HG02885 (cell line): ENCODE data around the gene DIPK1A.
"Not testable (repeated sequence)": the region's sequence is repeated elsewhere in the genome, so short reads cannot be mapped to it uniquely, and the experiment has no call there.

Experiments
- ATAC-seq: cut with Tn5 transposase; IDR thresholded peaks from one replicate; pipeline ENCODE4 v1.9.1; 2021; ENCODE audit warnings: mild to moderate bottlenecking; ENCODE audit not compliant: unreplicated experiment, poor library complexity

DIPK1A gene

DNA sequence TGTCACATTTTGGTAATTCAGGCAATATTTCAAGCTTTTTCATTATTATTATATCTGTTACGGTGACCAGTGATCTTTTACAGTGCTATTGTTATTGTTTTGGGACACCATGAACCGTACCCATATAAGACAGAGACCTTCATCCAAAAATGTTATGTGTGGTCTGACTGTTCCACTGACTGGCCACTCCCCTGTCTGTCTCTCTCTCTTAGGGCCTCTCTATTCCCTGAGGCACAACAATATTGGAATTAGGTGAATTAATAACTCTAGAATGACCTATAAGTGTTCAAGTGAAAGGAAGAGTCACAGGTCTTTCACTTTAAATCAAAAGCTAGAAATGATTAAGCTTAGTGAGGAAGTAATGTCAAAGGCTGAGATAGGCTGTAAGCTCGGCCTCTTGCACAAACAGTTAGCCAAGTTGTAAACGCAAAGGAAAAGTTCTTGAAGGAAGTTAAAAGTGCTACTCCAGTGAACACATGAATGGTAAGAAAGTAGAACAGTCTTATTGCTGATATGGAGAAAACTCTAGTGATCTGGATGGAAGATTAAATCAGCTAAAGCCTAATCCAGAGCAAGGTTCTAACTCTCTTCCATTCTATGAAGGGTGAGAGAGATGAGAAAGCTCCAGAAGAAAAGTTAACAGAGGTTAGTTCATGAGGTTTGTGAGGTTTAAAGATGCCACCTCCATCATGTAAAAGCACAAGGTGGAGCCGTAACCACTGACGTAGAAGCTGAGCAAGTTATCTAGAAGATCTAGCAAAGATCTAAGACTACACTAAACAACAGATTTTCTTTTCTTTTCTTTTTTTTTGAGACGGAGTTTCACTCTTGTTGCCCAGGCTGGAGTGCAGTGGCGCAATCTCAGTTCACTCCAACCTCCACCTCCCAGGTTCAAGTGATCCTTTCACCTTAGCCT is 19.7 kb upstream of the DIPK1A start:
- ATAC-seq: peak; percentile 59

DNA sequence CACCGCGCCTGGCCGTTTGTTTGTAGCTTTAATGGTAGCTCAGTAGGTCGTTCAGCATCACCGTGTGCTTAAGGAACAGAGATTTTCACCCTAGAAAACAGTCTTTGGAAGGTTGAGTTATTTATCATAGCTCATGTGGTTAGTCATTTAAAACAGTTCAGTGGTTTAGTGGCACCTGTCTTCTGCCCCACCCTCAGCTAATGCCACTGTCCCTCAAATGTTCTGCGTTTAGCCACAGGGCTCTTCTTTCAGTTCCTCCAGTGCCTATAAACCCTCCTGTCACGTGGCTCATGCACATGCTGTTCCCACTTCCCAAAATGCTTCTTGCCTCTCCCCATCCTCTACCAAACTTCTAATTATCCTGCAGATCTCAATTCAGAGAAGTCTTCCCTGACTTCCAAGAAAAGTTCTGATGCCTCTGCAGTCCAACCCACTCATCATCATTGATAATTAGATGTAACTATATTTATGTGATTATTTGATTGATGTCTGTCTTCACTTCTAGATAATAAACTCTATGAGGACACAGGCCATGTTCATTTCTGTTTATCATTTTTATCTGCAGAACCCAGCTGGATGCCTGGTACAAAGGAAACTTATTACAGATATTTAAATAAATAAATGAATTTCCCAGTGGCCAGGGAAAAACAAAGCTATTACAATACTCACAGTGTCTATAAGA is 14.4 kb upstream of the DIPK1A start:
- ATAC-seq: peak; percentile 81

DNA sequence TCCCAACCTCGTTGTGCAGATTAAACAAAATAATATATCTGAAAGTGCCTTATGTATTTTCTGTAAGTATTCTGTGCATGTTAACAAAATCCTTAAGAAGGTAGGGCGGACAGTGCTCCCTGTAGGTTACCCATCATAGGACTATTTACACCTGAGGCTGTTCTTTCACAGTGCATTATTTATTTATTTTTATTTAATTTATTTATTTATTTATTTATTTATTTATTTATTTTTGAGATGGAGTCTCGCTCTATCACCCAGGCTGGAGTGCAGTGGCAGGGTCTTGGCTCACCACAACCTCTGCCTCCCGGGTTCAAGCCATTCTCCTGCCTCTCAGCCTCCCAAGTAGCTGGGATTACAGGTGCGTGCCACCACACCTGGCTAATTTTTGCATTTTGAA is 12.8 kb upstream of the DIPK1A start:
- ATAC-seq: not testable (repeated sequence)

DNA sequence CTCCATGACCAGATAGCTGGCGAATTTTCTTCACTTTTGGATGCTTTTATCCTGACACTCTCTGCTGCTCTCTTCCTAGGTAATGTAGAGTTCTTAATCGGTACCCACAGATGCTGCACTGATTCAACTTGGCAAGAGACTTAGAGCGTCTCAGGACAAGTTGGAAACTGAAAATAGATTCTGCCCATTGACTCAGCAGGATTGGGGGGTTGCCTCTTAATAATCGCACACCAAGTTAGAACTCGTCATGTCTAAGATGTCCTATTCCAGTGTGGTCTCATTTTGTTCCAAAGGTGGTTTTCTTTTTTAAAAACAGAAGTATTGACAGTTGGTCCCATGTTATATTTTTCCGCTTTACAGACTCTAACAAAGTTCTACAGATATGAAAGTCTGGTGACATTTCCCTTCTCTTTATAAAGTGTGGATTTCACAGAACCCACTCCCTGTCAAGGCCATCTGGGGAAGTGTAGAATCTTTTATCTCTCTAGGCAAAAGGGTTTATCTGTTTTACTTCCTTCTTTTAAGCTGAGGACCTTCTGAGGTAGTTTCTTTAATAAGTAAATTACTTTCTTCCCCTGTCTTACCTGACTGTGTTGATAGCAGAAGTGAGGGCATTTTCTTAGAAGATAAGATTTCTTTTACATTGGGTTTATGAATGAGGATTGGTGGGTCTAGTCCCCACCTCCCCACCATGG is 12.1 kb upstream of the DIPK1A start:
- no peak for ATAC-seq

DNA sequence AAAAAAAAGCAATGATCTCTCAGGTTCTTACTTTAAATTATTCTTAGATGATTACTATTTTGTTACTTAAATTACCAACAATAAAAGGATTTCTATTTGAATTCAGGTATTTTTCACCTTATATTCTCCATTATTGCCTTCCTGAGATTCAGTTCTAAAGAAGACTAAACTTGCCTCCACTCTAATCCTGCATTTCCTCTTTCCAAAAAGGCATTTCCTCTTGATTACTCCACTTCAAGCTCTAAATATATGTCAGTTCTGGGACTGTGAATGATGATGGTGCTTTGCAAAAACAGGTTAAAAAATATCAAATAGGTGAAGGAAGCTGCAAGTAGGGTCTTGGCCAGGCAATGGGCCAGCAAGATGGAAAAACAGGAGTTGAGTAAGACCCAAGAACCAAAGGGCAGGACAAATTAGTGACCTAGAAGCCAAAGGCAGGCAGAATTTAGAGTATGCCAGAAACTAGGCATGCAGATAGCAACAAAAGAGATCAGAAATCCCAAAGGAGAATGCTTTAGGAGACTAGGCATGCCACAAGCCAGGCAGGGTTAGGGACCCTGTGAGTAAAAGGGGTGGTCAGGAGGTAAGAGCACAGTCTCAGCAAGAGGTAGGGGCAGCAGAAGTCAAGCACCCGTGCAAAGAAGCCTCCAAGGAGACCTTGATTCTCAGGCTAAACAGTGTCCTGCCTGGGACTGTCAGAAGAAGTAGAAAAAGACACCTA is 11.3 kb upstream of the DIPK1A start:
- ATAC-seq: no peak

DNA sequence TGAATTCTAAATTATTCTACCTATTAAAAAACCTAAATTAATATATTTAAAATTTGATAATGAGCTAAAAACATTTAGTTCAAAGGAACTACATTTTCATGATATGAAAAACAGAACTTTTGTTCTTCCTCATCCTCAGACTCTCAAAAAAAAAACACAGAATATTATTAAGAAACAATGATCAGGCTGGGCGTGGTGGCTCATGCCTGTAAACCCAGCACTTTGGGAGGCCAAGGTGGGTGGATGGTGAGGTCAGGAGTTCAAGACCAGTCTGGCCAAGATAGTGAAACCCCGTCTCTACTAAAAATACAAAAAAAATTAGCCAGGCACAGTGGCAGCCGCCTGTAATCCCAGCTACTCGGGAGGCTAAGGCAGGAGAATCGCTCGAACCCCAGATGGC is 10.7 kb upstream of the DIPK1A start:
- not testable (repeated sequence) for ATAC-seq

DNA sequence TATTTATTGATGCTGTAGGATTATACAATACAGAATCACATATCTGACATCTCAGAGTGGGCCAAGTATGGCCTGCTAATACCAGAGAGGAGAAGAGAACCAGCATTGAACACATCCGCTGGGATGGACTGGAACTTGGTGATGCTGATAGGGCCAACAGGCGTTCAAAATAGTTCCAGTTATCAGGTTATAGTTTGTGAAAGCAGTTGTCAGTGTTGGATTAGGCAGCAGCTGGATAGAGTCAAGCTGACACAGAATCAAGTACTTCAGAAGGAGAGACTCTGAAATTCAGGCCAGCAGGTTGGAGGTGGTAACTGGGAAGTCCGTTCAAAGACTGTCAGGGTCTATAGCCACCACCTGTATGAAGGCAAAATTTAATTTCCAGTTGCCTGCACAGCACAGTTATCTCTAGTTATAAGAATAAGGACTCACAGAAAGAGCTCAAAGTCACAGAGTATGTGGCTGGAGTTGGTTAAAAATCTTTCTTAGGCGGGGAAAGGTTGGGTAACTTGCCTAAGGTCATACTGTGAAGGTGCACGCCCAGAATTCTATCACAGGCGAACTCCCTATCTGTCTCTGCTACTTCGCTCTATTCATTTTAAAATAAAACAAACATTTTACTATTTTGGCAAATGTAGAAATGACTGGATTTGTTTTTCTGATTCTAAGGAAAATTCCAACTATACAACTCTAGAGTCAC is 9.9 kb upstream of the DIPK1A start:
- ATAC-seq: no peak

DNA sequence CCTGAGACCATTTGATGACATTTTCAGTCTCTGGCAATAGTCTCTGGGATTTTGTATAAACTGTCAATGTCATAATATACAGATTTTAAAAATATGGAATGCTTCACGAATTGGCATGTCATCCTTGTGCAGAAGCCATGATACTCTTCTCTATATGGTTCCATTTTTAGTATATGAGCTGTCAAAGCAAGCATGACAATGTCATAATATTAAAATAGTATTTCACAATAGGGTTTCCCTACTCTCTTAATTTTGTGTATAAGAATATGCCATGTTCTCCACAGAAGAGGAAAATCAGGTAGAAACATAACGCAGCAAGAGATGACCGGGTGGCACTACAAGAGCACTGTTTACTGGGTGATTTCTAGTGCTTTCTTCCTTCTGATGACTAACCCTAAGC is 8.3 kb upstream of the DIPK1A start:
- ATAC-seq: no peak

DNA sequence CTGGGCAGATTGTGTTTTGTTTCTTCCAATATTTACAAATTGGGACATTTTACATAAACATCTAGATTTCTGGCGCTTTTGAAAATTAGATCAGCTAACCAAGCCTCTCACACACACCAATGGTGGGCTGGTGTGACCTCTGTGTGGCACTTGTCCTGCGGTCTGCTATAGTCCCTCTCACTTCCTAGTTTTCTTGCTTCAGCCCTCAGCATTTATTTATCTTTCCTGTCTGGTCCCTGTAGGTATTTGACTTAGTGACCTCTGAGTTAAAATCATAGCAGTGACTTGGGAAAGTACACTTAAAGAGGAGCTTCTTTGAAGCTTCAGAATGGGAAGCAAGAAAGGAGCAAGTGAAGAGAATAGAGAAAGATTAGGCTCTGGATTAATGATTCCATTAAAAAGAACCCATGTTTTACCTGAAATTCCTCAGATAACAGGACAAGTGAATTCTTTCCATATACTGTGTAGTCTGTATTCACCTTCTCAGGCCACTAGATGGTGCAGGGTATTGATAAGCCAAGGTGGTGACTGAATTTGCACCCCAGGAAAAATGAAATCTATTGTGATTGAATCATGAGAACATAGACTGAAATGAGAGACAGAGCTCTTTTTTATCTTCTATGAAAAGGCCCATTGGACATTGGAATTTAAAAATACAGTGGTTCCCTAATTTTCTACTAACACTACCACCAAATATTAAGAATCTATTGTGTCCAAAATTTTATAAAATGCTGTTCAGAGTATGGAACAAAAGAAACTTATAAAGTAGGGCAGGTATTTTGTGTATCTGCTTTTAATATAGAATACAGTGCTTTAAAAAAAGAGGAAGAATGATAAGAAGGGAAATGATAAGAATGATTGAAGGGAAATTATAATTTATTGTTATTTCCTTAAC is 7.1 kb upstream of the DIPK1A start:
- peak; percentile 75 for ATAC-seq

DNA sequence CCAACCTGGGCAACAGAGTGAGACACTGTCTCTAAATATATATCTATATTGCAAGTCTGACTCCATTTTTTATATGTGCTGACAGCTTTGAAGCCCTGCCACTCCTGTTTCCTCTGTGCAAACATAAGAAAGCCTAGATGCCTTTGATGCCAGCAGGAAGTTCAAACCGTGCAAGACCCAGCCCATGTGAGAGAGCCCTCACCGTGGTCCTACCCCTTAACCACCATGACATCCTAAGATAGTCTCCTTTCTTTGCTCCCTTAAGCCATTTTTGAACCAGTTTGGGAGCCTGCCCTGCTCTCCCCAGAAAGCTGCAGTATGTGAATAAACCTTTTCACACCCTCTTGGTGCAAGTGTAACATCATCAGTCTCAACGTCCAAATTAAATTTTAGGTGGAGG is 3.7 kb upstream of the DIPK1A start:
- ATAC-seq: no peak

DNA sequence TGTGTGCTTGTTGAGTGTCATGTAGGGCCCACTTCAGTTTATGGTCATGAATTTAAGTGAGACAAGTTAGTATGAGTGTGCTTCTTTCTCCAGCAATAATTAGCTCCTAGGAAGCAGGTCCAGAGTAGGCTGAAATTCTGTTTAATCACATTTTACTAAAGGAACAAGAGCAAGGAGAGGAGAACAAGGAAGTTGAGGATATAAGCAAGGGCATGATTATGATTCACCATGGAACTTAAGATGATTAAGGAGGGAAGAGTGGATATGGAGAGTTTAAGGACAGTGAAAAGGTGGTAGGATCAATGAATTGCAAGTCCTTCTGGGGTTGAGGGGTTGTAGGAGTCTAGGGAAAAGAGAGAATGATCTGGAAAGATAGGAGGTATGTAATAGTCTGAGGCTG is 3.1 kb upstream of the DIPK1A start:
- no peak for ATAC-seq

DNA sequence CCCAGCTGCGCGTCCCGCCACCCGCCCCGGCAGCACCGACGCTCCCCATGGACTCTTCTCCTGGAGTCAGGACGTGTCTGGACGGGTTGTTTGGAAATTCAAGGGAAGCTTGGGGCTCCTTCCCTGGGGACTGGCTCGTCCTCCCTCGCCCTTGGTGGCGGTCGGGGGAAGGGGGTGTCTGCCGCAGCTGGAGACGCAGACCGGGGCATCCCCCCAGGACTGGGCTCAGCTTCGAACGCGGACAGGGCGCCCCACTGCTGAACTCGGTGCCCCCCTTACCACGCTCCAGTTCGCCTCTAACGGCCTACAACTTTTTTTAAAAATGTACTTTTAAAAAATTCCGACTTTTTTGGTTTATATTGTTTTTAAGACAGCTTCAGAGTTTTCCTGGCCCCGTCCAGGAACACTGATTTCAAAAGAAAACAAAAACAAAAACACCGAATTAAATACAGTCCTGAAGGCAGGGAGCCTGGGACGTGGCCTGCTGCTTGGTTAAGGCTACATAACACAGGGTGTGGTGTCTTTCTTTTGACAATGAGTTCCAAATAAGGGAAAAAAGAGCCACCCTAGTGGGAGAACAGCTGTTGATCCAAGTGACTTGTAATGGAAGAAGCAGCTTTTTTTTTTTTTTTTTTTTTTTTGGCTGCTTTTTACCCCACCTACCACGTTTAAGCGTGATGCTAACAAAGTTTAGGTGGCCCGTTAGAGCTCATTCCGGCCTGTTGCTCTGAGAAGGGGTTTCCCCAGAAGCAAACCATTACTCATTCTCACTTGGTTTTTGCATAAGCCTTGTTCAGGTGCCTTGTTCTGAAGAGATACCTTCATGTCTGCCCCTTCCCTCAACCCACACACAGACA is 862 bp upstream of the DIPK1A start:
- peak; percentile 61 for ATAC-seq

DNA sequence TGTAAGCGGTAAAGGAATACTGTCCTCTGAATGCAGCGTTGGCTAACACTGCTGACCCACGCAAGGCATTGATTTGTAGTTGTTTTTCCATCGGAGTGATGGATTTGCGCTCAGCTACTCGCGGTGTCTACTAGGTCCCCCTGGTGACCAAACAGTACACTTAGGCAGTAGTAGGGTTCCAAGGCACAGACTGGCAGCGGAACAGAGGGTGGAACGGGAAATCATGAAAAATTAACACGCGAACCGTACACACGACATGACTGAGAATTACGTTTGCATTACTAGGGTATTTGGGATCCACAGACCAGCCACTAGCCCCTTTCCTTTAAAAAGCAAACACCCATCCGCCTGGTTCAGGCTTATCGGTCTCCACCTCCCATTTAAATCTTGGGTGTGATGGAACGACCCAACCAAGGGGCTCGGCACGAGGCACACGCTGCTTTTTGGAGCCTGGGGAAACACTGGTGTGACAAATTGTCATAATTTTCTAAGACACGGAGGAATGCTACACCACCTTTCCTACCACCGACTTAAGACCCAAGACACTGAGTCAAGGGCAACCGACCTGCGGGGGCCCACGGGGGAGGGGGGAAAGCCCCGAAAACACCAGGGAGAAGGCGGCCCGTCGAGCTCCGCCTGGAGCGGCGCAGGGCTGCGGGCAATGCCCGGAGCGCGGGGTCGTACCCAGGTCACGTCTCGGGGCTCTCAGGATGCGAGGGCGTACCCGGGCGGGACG is 699 bp downstream of the DIPK1A start:
- ATAC-seq: peak; percentile 35

DNA sequence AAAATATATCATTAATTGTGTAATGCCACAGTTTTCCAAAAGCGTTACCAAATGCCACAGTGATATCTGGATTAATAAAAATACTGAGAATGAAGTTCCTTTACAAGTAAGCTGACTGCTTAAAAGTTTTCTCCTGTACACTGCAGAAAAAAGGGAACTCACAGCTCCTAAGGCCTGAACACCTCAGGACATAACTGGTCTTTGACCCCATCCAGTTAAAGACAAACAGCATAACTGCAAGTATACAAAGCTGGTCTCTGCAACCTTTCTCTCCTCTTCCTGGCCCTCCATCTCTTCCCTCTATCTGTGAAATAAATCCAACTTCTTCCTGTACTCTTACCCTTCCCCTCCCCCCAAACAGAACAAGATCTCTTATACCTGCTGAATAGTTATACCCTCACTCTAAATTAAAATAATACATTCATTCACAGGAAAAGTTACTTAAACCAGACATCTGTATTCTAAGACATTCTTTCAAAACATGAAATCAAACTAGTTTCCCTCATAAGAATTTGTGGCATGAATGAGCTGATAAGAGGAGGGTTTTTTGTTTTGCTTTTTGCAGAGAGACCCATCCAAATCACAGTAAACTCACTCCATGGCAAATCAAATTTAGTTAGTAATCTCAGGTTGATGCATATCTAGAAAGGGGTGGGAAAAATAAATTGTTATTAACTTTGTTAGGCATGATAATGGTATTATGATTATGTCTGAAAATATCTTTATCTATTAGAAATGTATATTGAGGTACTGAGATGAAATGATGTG is 2.9 kb downstream of the DIPK1A start:
- no peak for ATAC-seq

DNA sequence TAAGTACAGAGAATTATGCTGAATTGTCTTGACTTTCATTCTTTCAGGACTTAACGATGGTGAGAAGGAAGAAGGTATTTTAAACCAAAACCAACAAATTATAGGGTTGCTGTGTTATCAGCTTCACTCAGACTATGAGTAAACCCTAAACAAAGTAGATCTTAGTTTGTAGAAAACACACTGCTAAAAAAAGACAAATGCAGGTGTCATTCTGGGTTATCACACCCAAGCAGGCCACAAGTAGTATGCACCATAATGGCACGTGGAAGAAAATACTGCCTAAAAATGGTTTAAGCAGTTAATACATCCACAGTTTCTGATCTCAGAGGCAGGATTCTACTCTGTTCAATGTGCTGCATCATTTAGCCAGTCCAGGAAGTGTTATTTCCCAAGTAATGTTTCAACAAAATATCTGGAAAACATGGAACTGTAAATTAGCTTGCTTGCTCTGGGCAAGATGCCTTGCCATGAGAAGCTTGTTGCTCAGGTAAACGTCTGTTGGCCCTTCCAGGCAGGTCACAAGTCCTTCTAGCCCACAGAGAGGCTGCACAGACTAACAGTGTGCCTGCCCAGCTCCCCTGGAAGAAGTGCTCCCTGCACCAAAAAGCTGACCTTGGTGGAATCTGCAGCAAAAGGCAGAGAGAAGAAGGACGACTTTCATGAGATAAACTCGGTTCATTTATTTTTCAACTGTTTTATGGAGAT is 4.1 kb downstream of the DIPK1A start:
- ATAC-seq: peak; percentile 41
